ENCODE results near the gene RASAL2.

DNA sequence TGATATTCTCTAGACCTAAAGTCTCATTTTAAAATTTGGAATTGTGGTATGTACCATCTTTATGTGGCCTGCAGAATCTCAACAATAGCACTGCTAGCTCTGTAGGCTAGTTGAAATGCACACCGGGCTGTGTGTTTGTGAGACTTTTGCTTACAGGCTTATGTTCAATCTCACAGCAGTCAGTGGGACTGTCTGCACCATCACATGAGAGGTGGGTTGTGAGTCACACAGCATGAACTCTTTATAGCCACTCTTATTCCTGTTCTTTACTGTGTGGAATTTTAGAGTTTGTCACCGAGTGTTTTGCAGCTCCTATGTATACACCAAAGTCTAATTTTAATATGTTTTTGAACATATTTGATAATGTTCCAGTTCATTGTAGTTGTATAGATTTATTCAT lies 74.6 kb downstream of the RASAL2 start:
- no peak for TF ChIP-seq POLR2A (IDR thresholded peaks at IDR 0.05)
- TF ChIP-seq, protein P1, sequence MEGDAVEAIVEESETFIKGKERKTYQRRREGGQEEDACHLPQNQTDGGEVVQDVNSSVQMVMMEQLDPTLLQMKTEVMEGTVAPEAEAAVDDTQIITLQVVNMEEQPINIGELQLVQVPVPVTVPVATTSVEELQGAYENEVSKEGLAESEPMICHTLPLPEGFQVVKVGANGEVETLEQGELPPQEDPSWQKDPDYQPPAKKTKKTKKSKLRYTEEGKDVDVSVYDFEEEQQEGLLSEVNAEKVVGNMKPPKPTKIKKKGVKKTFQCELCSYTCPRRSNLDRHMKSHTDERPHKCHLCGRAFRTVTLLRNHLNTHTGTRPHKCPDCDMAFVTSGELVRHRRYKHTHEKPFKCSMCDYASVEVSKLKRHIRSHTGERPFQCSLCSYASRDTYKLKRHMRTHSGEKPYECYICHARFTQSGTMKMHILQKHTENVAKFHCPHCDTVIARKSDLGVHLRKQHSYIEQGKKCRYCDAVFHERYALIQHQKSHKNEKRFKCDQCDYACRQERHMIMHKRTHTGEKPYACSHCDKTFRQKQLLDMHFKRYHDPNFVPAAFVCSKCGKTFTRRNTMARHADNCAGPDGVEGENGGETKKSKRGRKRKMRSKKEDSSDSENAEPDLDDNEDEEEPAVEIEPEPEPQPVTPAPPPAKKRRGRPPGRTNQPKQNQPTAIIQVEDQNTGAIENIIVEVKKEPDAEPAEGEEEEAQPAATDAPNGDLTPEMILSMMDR (IDR thresholded peaks at IDR 0.05) = no peak
